Anterior cingulate cortex (tissue), 58 donors: ENCODE results near the gene ASIC4.

ENCODE experiments used
- DNase-seq, 58 donors: peaks; one replicate each; lab custom pipeline; 2025; lab: John Stamatoyannopoulos, UW

The ASIC4 gene

DNA sequence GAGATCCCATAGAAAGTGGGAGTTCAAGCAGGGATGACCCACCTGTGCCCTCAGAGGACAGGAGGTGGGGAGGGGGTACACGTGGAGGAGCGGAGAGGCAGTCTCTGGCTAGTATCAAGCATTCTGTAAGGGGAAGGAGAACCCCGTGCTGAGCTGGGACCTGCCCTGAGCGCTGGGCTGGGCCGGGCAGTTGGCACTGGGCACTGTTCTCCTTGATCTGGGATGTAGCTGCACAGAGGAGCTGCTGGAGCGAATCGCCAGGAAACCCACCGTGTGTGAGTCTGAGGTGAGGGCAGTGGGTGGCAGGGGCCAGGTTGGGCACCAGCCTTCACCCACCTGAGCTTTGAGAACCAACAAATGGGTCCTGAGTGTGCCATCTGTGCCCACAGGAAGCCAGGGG, 35.4 kb upstream of the ASIC4 start:
- no peak for DNase-seq

DNA sequence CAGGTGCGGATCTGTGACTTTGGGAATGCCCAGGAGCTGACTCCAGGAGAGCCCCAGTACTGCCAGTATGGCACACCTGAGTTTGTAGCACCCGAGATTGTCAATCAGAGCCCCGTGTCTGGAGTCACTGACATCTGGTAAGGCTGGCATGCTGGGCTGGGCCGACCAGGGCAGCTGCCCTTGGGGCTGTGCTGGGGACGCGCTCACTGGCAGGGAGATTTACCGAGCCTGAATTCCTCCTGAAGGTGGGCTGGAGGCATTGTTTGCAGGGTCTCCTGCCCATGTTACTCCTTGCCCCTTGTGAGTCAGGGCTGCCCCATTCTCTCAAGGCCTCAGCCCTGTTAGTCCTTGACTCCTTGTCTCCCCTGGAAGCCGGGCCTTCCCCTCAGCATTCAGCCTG, 34.3 kb upstream of the ASIC4 start:
- DNase-seq: no peak

DNA sequence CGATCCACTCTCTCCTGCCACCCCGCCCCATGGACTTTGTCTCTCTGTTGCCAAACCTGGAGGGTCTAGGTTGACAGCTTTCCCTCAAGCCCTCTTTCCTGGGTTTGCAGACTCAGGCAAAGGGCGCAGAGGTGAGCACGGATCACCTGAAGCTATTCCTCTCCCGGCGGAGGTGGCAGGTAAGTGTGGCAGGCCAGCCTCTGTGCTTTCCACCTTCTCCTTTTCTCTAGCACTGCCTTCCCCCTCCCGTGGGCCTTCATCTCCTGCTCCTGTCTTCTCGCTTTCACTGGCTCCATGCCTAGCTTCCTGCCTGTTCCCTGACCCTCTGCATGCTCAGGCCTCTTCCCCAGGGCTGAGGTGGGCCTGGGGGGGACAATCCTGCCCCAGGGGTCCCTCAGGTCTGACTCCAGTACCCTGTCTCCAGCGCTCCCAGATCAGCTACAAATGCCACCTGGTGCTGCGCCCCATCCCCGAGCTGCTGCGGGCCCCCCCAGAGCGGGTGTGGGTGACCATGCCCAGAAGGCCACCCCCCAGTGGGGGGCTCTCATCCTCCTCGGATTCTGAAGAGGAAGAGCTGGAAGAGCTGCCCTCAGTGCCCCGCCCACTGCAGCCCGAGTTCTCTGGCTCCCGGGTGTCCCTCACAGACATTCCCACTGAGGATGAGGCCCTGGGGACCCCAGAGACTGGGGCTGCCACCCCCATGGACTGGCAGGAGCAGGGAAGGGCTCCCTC, 31.4 kb upstream of the ASIC4 start:
- DNase-seq: no peak

DNA sequence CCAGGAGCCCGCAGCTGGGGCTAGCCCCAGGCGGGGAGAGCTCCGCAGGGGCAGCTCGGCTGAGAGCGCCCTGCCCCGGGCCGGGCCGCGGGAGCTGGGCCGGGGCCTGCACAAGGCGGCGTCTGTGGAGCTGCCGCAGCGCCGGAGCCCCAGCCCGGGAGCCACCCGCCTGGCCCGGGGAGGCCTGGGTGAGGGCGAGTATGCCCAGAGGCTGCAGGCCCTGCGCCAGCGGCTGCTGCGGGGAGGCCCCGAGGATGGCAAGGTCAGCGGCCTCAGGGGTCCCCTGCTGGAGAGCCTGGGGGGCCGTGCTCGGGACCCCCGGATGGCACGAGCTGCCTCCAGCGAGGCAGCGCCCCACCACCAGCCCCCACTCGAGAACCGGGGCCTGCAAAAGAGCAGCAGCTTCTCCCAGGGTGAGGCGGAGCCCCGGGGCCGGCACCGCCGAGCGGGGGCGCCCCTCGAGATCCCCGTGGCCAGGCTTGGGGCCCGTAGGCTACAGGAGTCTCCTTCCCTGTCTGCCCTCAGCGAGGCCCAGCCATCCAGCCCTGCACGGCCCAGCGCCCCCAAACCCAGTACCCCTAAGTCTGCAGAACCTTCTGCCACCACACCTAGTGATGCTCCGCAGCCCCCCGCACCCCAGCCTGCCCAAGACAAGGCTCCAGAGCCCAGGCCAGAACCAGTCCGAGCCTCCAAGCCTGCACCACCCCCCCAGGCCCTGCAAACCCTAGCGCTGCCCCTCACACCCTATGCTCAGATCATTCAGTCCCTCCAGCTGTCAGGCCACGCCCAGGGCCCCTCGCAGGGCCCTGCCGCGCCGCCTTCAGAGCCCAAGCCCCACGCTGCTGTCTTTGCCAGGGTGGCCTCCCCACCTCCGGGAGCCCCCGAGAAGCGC, 30.6 kb upstream of the ASIC4 start:
- DNase-seq: no peak

DNA sequence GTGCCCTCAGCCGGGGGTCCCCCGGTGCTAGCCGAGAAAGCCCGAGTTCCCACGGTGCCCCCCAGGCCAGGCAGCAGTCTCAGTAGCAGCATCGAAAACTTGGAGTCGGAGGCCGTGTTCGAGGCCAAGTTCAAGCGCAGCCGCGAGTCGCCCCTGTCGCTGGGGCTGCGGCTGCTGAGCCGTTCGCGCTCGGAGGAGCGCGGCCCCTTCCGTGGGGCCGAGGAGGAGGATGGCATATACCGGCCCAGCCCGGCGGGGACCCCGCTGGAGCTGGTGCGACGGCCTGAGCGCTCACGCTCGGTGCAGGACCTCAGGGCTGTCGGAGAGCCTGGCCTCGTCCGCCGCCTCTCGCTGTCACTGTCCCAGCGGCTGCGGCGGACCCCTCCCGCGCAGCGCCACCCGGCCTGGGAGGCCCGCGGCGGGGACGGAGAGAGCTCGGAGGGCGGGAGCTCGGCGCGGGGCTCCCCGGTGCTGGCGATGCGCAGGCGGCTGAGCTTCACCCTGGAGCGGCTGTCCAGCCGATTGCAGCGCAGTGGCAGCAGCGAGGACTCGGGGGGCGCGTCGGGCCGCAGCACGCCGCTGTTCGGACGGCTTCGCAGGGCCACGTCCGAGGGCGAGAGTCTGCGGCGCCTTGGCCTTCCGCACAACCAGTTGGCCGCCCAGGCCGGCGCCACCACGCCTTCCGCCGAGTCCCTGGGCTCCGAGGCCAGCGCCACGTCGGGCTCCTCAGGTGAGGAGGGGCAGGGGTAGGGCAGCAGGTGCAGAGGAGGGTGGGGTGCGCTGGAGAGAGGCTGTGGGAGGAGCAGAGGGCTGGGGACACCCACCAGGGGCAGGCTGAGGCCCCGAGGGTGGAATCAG, 29.7 kb upstream of the ASIC4 start:
- DNase-seq: no peak

DNA sequence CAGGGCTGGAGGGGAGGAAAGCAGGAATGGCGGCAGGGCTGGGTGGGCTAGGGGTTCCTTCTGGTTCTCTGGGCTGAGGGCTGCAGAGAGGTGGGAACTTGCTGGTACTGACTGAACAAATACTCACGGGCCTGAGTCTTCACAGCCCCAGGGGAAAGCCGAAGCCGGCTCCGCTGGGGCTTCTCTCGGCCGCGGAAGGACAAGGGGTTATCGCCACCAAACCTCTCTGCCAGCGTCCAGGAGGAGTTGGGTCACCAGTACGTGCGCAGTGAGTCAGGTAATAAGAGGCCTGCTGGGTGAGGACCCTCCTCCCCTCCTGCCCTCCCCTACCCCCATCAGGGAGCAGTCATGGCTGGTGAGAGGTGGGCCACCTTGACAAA, 29.1 kb upstream of the ASIC4 start:
- no peak for DNase-seq

DNA sequence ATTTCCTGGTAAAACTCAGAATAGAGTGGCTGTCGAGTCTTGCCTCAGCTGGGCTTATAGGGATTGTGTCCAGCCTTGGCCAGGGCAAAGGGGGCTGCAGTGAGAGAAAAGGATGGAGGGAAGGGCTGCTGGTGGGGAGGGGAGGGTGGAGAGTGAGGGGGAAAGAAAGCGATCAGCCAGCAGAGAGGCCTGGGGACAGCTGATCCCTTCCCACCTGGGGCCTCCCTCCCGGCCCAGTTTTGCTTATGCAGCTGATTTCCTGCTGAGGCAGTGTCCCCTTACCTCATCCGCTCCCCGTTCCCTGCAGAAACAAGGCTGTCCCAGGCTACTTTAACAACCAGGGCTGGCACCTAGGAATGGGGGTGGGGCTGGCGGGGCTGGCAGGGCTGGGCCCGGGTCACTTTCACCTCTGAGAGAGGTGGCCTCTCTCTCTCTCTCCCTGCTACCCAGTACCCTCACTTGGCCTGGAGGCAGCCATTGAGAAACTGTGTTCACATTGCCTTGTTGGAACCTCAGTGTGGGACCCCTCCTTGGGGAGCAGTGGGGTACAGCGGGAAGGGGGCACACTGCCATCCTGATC, 27.8 kb upstream of the ASIC4 start:
- DNase-seq: no peak

DNA sequence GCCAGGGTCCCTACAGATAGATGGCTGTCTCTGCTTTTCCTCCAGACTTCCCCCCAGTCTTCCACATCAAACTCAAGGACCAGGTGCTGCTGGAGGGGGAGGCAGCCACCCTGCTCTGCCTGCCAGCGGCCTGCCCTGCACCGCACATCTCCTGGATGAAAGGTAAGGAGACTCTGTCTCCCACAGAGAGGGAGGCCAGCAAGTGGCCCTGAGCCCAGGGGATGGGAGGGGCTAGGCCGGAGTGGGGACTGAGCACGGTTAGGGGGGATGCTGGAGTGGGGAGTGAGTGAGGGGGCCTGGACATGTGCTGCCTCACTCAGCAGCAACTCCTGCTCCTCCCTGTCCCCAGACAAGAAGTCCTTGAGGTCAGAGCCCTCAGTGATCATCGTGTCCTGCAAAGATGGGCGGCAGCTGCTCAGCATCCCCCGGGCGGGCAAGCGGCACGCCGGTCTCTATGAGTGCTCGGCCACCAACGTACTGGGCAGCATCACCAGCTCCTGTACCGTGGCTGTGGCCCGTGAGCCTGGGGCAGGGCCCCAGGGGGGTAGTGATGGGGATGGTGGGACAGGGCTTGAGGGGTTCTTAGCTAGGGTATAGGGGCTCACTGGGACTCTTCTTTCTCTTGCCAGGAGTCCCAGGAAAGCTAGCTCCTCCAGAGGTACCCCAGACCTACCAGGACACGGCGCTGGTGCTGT, 26.0 kb upstream of the ASIC4 start:
- no peak for DNase-seq

DNA sequence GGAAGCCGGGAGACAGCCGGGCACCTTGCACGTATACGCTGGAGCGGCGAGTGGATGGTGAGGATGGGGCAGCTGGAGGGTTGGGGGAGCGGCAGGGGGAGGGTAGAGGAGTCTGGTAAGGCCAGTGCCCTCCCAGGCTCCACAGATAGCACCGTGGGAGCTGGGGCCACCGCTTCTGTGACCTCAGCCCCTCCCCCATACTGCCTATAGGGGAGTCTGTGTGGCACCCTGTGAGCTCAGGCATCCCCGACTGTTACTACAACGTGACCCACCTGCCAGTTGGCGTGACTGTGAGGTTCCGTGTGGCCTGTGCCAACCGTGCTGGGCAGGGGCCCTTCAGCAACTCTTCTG, 25.5 kb upstream of the ASIC4 start:
- DNase-seq: no peak

DNA sequence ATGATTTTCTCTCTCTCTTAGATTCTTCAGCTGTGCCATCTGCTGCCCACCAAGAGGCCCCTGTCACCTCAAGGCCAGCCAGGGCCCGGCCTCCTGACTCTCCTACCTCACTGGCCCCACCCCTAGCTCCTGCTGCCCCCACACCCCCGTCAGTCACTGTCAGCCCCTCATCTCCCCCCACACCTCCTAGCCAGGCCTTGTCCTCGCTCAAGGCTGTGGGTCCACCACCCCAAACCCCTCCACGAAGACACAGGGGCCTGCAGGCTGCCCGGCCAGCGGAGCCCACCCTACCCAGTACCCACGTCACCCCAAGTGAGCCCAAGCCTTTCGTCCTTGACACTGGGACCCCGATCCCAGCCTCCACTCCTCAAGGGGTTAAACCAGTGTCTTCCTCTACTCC, 25.0 kb upstream of the ASIC4 start:
- DNase-seq: no peak

DNA sequence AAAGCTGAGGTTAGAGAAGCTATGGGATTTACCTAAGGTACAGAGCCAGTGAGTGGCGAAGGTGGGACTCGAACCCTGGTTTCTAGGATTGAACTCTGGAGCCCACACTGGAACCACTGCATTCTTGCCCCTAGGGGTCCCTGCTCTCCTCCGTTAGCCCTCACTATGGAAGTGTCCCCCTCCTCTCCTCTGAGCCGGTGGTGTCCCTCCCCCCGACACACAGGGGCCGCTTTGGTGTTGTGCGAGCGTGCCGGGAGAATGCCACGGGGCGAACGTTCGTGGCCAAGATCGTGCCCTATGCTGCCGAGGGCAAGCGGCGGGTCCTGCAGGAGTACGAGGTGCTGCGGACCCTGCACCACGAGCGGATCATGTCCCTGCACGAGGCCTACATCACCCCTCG, 24.1 kb upstream of the ASIC4 start:
- no peak for DNase-seq

DNA sequence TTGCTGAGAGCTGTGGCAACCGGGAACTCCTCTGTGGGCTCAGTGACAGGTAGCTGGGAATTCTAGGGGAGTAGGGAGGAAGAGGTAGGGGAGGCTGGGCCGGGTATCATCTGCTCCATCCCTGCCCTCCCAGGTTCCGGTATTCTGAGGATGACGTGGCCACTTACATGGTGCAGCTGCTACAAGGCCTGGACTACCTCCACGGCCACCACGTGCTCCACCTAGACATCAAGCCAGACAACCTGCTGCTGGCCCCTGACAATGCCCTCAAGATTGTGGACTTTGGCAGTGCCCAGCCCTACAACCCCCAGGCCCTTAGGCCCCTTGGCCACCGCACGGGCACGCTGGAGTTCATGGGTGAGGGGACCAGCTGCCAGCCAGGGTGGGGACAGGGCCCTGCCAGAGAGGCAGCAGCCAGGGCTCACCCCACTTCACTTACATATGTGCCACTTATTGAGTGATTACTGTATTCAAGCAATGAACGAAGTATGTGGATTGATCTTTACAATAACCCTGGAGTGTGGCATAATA, 23.6 kb upstream of the ASIC4 start:
- no peak for DNase-seq

DNA sequence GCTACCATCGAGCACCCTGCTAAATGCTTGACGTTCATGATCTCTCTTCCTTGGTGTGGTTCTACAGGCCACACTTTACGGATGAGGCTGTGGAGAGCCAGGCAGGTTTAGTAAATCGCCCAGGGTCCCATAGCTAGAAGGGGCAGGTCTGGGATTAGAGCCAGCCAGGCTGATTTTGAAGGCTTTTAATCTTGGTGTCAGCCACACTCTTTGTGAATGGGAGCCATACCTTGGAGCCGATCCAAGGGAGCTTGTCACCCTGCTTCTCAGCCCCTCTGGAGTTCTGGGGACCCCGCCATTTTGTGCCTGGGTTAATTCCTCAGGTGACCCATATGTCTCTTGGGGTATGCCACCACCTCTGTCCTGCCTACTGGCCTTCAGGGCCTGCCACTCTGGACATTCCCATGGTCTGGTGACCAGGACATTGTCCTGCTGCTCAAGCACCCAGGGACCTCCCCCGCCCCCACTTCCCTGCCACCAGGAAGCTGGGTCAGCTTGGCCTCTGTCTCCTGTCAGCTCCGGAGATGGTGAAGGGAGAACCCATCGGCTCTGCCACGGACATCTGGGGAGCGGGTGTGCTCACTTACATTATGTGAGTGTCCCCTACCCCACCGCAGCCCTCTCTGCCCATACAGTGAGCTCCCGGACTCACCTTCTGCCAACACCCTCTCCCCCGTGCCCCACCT, 22.9 kb upstream of the ASIC4 start:
- DNase-seq: no peak

DNA sequence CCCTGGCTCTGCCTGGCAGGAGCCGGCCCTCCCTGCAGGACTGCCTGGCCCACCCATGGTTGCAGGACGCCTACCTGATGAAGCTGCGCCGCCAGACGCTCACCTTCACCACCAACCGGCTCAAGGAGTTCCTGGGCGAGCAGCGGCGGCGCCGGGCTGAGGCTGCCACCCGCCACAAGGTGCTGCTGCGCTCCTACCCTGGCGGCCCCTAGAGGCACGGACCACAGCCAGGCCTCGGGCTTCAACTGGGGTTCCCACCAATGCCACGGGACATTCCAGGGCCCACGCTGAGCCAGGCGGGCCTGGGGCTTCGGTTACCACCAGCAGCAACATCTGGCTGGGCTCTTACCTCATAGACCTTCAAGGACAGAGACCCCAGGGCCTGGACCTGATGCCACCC, 21.7 kb upstream of the ASIC4 start:
- no peak for DNase-seq

DNA sequence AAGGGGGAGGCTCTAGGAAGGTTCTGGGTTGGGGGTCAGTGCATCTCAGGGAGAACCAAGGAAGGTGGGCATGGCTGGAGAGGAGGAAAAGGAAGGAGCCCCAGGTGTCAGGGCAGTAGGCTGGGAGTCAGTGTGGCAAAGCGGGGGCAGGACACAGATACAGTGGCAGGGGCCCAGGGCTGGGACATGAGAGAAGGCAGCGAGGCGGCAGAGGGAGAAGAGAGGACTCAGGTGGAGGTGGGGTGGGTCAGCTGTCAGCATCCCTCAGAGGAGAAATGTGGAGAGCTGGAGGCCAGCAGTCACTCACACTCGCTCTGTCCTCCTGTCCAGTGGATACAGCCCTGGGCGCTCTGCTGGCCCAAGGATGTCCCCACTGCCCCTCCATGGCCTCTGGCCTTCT, 21.2 kb upstream of the ASIC4 start:
- no peak for DNase-seq

DNA sequence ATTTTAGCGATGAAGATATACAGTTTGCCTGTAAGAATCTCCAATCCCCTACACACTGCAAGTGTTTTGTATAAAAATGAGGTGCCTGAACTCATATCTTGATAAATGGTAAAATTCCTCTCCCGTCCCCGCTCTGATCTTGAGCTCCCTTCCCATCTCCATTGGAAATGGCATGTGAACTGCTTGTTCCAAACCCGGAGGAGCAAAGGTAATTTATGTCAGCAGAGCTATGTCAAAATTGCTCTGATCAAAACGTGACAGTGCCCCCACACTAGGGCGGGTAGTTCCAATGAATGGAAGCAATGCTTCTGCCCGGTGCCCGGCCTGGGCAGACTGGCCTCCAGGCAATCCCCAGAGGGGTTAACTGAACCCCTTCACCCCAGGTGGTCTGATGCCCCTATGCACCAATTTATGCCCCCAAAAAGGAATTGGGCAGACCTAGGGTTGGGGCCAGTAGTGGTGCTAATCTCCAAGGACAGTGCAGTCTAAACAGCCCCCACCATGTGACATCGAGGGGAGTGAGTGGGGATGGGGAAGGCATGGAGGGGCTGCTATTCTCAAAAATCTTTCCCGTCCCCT, 19.2 kb upstream of the ASIC4 start:
- no peak for DNase-seq

DNA sequence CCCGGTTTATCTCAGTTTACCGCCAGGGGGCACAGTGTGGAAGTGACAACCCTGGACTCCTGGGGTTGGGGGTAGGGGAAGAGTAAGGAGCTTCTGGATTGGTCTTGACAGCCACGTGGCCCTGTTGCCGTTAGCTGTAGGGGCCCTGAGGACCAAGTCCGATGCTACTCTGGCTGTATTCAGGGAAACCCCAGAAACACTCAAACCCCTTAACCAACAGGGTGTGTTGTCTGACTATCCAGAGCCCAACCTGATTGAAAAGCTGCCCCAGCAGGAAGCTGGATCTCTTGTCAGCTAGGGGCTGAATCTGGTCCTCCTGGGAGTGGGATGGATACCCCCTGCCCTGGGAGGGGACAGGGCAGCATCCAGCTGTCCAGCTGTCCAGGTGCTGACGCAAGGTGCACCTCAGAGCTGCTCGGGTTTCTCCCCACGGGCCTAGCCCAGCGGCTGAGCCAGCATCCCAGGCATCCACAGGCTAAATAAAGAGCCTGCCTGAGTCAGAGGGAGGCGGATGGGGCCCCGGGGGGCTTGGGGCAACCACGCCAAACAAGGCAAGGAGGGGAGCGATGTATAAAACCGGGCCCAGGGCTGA, 18.7 kb upstream of the ASIC4 start:
- peak in 53 of 58 donors; percentile 4 to 72 (median 37) for DNase-seq

DNA sequence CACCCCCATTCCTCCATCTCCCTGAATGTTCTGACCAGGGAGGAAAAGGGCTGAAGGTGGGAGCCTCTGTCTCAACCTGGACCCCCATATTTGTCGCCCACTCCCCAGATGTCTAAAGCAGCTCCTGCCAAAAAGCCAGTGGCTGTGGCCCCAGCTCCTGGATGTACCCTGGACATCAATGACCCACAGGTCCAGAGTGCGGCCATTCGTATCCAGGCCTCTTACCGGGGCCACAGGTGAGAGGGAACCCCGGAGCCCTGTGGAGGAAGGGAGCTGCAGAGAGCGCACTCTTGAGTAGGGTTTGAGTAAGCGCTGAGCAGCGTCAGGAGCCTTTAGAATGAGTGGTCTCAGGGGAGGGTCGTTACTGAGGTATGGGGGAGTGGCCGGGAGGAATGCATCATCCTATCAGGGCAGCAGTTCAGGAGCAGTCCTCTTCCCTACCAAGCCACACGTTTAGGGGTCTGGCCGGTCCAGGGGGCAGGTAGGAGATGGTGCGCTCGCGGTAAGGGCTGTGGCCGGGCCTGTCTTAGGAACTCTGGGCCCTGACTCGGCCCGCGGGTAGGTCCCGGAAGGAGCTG, 17.9 kb upstream of the ASIC4 start:
- no peak for DNase-seq
